Vagina (tissue), 2 donors: ENCODE data around the gene RNMT.

Source experiments
- POLR2A ChIP-seq, 2 donors: fragments of 450-650 bp; IDR thresholded peaks; one replicate each; pipeline ENCODE4 v1.6.1; 2017; ENCODE audit warnings: antibody characterized with exemption in 2 of 2, mild to moderate bottlenecking in 2 of 2, moderate library complexity in 2 of 2
- TF ChIP-seq, protein P1 (sequence below), 3 experiments: fragments of 450-650 bp in 2 of 3; fragments of 200-600 bp in 1 of 3; sonication (generic) in 1 of 3; IDR thresholded peaks; one replicate each; pipeline ENCODE4 v1.5.1; 2017 to 2019; ENCODE audit warnings: antibody characterized with exemption in 3 of 3, mild to moderate bottlenecking in 2 of 3, moderate library complexity in 2 of 3

DNA sequence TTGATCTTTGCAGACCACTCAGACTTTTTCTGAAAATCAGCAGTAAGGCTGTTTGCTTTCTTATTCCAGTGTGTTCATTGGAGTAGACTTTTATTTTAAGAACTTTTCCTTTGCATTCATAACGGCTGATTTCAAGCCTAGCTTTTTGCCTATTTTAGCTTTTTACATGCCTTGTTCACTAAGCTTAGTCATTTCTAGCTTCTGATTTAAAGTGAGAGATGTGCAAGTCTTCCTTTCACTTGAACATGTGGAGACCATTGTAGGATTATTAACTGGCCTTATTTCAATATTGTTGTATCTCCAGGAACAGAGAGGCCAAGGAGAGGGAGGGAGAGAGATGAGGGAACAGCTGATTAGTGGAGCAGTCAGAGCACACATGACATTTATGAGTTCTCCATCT lies 32.1 kb downstream of the RNMT start:
- TF ChIP-seq POLR2A (IDR thresholded peaks at IDR 0.05) = no peak
- TF ChIP-seq, protein P1, sequence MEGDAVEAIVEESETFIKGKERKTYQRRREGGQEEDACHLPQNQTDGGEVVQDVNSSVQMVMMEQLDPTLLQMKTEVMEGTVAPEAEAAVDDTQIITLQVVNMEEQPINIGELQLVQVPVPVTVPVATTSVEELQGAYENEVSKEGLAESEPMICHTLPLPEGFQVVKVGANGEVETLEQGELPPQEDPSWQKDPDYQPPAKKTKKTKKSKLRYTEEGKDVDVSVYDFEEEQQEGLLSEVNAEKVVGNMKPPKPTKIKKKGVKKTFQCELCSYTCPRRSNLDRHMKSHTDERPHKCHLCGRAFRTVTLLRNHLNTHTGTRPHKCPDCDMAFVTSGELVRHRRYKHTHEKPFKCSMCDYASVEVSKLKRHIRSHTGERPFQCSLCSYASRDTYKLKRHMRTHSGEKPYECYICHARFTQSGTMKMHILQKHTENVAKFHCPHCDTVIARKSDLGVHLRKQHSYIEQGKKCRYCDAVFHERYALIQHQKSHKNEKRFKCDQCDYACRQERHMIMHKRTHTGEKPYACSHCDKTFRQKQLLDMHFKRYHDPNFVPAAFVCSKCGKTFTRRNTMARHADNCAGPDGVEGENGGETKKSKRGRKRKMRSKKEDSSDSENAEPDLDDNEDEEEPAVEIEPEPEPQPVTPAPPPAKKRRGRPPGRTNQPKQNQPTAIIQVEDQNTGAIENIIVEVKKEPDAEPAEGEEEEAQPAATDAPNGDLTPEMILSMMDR (IDR thresholded peaks at IDR 0.05) = no peak
